Activated CD4-positive, alpha-beta T cell treated with anti-CD3 and anti-CD28 coated beads, Interleukin-2, amount 50 U/mL, for 24 hours (primary cell): ENCODE data around the gene HDC.

Source experiments
- DNase-seq, 2 donors: peaks; one replicate each; pipeline ENCODE4 v3.0.0-alpha.2; 2020; ENCODE audit warnings: low read depth in 1 of 2, low spot score in 1 of 2

Gene HDC

GRCh38 chr15:50228866-50229265 is 36.7 kb downstream of the HDC start:
- no peak for DNase-seq

- no peak for DNase-seq
Measured at GRCh38 chr15:50227076-50227475, 38.5 kb downstream of the HDC start.

GRCh38 chr15:50225938-50226337 is 39.6 kb downstream of the HDC start:
- DNase-seq = no peak

GRCh38 chr15:50225057-50225456 is 40.5 kb downstream of the HDC start:
- no peak for DNase-seq

GRCh38 chr15:50224606-50225005 is 40.9 kb downstream of the HDC start:
- no peak for DNase-seq

GRCh38 chr15:50222181-50222580 is 43.3 kb downstream of the HDC start:
- DNase-seq = no peak

GRCh38 chr15:50219820-50220219 is 45.7 kb downstream of the HDC start:
- no peak for DNase-seq

- no peak for DNase-seq
Measured at GRCh38 chr15:50218691-50219090, 46.8 kb downstream of the HDC start.

GRCh38 chr15:50218291-50218690 is 47.2 kb downstream of the HDC start:
- DNase-seq = no peak

- DNase-seq = no peak
Measured at GRCh38 chr15:50210462-50211157, 54.9 kb downstream of the HDC start.

- no peak for DNase-seq
Measured at GRCh38 chr15:50209809-50210208, 55.7 kb downstream of the HDC start.

GRCh38 chr15:50206020-50206419 is 59.5 kb downstream of the HDC start:
- DNase-seq = no peak

- no peak for DNase-seq
Measured at GRCh38 chr15:50202003-50202402, 63.5 kb downstream of the HDC start.

- DNase-seq = no peak
Measured at GRCh38 chr15:50192926-50193620, 72.5 kb downstream of the HDC start.

GRCh38 chr15:50192164-50192563 is 73.4 kb downstream of the HDC start:
- no peak for DNase-seq
